ENCODE measurements around the gene NCBP2L. TPM values are rescaled to one million over a fixed set of nuclear protein-coding genes. Genes with fewer than 3 reads are reported as not detected.

NCBP2L gene
- not detected for total RNA-seq

- ATAC-seq (no peak), DNase-seq (ENCODE audit: low spot score) (no peak)
Observed at GRCh38 chrX:107777536-107777832, at the start of gene NCBP2L. NCBP2L (plus strand) TSS chrX:107777733; CDS start chrX:107794221, 16,488 bp downstream.

GRCh38 chrX:107728371-107729099, 49.0 kb upstream of the NCBP2L start:
- ATAC-seq, result peak; percentile 65
- peak; percentile 66 for DNase-seq (ENCODE audit: low spot score)

- DNase-seq (ENCODE audit: low spot score) (no peak), ATAC-seq (peak; percentile 7)
Observed at GRCh38 chrX:107729558-107730297, 47.8 kb upstream of the NCBP2L start.

- DNase-seq (ENCODE audit: low spot score) (no peak), ATAC-seq (no peak)
Observed at GRCh38 chrX:107730298-107730655, 47.3 kb upstream of the NCBP2L start.

- ATAC-seq (peak; percentile 50), DNase-seq (ENCODE audit: low spot score) (no peak)
Observed at GRCh38 chrX:107730991-107731766, 46.4 kb upstream of the NCBP2L start.

GRCh38 chrX:107731831-107732502, 45.6 kb upstream of the NCBP2L start:
- ATAC-seq, result peak; percentile 30
- DNase-seq (ENCODE audit: low spot score), result peak; percentile 72

- no peak for ATAC-seq
- no peak for DNase-seq (ENCODE audit: low spot score)
Observed at GRCh38 chrX:107733686-107734085, 43.8 kb upstream of the NCBP2L start.

GRCh38 chrX:107734646-107735045, 42.9 kb upstream of the NCBP2L start:
- no peak for ATAC-seq
- no peak for DNase-seq (ENCODE audit: low spot score)

GRCh38 chrX:107736781-107737531, 40.6 kb upstream of the NCBP2L start:
- ATAC-seq (peak; percentile 64), DNase-seq (ENCODE audit: low spot score) (peak; percentile 79)

GRCh38 chrX:107738272-107738671, 39.3 kb upstream of the NCBP2L start:
- DNase-seq (ENCODE audit: low spot score) (peak; percentile 80), ATAC-seq (peak; percentile 51)

- DNase-seq (ENCODE audit: low spot score) (peak; percentile 79), ATAC-seq (peak; percentile 53)
Observed at GRCh38 chrX:107738768-107739167, 38.8 kb upstream of the NCBP2L start.

GRCh38 chrX:107739541-107739940, 38.0 kb upstream of the NCBP2L start:
- ATAC-seq, result no peak

GRCh38 chrX:107741404-107741790, 36.1 kb upstream of the NCBP2L start:
- DNase-seq (ENCODE audit: low spot score) (no peak), ATAC-seq (no peak)

More at GRCh38 chrX:107739541-107739940, 38.0 kb upstream of the NCBP2L start:
- no peak for DNase-seq (ENCODE audit: low spot score)

GRCh38 chrX:107742700-107743191, 34.8 kb upstream of the NCBP2L start:
- DNase-seq (ENCODE audit: low spot score), result peak; percentile 74
- peak; percentile 51 for ATAC-seq

- ATAC-seq, result peak; percentile 60
Observed at GRCh38 chrX:107743995-107744394, 33.5 kb upstream of the NCBP2L start.

GRCh38 chrX:107744868-107745267, 32.7 kb upstream of the NCBP2L start:
- ATAC-seq, result no peak
- no peak for DNase-seq (ENCODE audit: low spot score)

More at GRCh38 chrX:107743995-107744394, 33.5 kb upstream of the NCBP2L start:
- DNase-seq (ENCODE audit: low spot score), result peak; percentile 73

GRCh38 chrX:107747596-107748161, 29.9 kb upstream of the NCBP2L start:
- ATAC-seq, result peak; percentile 22
- no peak for DNase-seq (ENCODE audit: low spot score)

- ATAC-seq (no peak), DNase-seq (ENCODE audit: low spot score) (no peak)
Observed at GRCh38 chrX:107748506-107748905, 29.0 kb upstream of the NCBP2L start.

GRCh38 chrX:107750263-107750662, 27.3 kb upstream of the NCBP2L start:
- ATAC-seq (no peak), DNase-seq (ENCODE audit: low spot score) (no peak)
